Muscle layer of colon (tissue), 2 donors: ENCODE results near the gene ARL13B.
"Not testable (repeated sequence)": the region's sequence is repeated elsewhere in the genome, so short reads cannot be mapped to it uniquely, and the experiment has no call there.

ENCODE experiments used
- H3K27ac ChIP-seq: one replicate; pipeline ENCODE4 v1.7.0; 2013; ENCODE audit warnings: low read depth, mild to moderate bottlenecking, low read length, moderate library complexity
- H3K27me3 ChIP-seq, 2 donors: one replicate each; pipeline ENCODE4 v1.7.0; 2013; ENCODE audit warnings: low read length in 2 of 2, mild to moderate bottlenecking in 2 of 2; ENCODE audit not compliant: insufficient read depth in 2 of 2, control insufficient read depth in 1 of 2
- H3K36me3 ChIP-seq: one replicate; pipeline ENCODE4 v1.7.0; 2013; ENCODE audit warnings: mild to moderate bottlenecking, low read length; ENCODE audit not compliant: insufficient read depth
- H3K4me1 ChIP-seq: one replicate; pipeline ENCODE4 v1.7.0; 2013; ENCODE audit warnings: mild to moderate bottlenecking, low read length; ENCODE audit not compliant: insufficient read depth
- H3K4me3 ChIP-seq, 2 donors: one replicate each; pipeline ENCODE4 v1.7.0; 2013; ENCODE audit warnings: low read length in 2 of 2, low read depth in 1 of 2, mild to moderate bottlenecking in 1 of 2, moderate library complexity in 1 of 2
- H3K9ac ChIP-seq: one replicate; pipeline ENCODE4 v1.7.0; 2013; ENCODE audit warnings: low read length
- H3K9me3 ChIP-seq: one replicate; pipeline ENCODE4 v1.7.0; 2013; ENCODE audit warnings: mild to moderate bottlenecking, low read length
- donor health status: abdominal sarcoma.
- donor health status: Adenocarcinoma of cecum.

ARL13B gene

DNA sequence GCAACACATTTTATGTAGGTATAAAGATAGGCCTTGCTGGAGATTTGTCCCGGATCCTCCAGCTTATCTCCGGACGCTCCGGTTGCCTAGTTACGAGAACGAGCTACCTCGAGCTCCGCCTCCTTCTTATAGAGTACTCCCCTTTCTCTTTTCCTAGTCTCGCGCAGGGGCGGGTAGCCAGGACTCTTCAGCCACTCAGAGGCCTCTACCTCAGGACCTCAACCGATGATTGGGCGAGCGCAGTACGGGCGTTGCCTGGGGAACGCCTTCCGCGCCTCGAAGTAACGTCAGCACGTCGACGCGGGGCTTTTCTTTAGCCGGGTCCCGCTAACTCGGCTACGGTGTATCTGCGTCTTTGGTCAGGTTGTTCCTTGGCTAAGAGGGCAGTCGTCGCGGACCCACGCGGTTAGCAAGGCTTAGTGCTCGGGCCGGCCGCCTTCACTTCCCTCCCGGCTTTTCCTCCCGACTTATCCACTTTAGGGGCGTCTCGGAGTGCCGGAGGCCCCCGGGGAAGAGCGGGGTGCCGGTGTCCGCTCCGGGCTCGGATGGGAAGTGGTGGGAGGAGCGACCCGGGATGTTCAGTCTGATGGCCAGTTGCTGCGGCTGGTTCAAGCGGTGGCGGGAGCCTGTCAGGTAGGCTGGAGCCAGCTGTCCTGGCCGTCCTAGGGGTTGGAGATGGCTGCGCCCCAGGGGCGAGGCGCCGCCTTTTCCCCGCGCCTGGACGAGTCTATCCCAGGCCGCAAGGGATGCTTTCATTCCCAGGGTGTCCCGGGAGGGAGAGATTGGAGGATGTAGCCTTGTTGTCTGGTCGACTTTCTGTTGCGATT lies at the start of gene ARL13B:
Gene ARL13B, plus strand, starts transcription at position 306 of the 827 bp plus-strand sequence. Its CDS starts 269 bp downstream, at position 575.
- H3K36me3 ChIP-seq = no peaks in the 10 kb centered on the region
- peak within 1 kb of the TSS; percentile 94 for H3K27ac ChIP-seq
- H3K9ac ChIP-seq = peak within 1 kb of the TSS; percentile 71
- no peaks in the 10 kb centered on the region for H3K4me1 ChIP-seq
- peak within 1 kb of the TSS; percentile 64 to 81 for H3K4me3 ChIP-seq
- H3K9me3 ChIP-seq = no peaks in the 10 kb centered on the region
- H3K27me3 ChIP-seq = no peaks in the 10 kb centered on the region

DNA sequence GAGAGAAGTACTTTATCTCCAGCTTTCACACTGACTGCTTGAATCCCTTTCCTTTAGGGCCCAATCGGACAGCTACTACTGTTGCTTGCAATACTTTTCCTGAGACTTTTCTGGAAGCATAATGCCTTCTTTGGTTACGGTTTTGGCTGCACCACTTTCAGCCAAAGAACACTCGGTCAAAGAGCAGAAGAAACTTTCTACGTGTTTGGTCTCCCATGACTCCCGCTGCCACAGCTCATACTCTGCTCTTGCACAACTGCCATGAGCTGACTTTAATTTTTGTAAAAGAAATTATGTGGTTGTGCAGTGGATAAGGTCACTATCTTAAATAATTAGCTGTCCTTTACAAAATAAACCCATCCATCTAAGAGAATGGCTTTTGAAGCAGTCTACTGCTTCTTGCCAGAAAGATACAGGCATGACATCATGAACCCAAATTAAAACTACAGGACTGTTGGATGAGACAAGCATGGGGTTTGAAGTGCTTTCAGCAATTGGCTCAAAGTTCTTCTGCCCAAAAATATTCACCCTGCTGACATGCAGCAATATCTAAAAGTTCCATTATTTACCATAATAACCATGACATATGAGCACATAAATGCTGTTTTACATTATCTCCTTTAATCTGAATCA lies 48.2 kb upstream of the ARL13B start:
- Histone ChIP-seq H3K4me1 (no peaks in the 10 kb centered on the region), H3K27ac (no peak overlapping the region), H3K4me3 (no peak overlapping the region), H3K9me3 (no peaks in the 10 kb centered on the region), H3K27me3 (no peaks in the 10 kb centered on the region), H3K9ac (no peak overlapping the region), H3K36me3 (no peaks in the 10 kb centered on the region)

DNA sequence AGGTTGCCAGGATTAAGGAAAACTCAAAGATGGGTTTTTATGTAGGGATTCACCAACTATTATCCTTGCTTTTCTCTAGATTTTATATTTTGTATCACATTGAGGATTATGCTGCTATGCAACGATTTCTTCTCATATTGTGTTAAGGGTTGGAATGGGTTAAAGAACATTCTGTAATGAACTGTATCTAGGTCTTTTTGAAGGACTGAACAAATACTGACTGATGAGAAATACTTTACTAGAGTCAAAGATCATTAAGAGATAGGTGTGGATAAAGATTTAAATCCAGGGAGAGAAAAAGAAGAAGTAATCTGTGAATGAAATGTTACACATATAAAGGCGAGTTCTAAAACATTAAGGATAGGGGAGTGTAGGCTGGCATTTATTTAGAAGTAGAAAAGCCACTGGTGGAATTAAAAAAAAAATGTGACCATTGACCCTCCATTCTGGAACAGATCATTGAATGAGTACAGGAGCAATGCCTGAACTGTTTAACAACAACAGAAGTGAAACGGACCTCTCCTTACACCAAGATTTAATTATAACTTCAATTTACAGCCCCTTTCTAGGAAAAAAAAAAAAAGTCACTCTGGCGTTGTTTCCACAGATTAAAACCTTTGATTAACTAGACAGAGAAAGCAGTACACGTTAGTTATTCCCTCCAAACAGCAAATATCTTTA lies 45.4 kb upstream of the ARL13B start:
- Histone ChIP-seq H3K9me3 (no peaks in the 10 kb centered on the region), H3K4me1 (no peaks in the 10 kb centered on the region), H3K4me3 (no peak overlapping the region), H3K9ac (no peak overlapping the region), H3K36me3 (no peaks in the 10 kb centered on the region), H3K27me3 (no peaks in the 10 kb centered on the region), H3K27ac (no peak overlapping the region)

DNA sequence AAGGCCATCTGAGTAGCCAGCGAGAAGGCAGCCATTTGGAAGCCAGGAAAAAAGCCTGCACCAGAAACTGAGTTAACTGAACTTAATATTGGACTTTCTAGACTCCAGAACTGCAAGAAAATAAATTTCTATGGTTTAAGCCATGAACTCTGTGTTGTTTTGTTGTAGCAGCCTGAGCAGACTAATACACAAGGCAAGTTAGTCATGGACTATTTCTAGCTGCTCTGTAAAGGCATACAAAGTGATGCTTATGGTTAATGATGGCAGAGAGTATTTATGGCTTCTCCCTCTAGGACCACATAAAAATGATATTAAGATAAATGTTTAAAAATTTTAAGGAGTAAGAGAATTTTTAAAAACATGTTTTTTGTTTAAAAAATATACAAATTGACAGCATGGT lies 43.4 kb upstream of the ARL13B start:
- H3K27ac ChIP-seq = no peak overlapping the region
- H3K27me3 ChIP-seq = no peaks in the 10 kb centered on the region
- H3K36me3 ChIP-seq = no peaks in the 10 kb centered on the region
- no peak overlapping the region for H3K9ac ChIP-seq
- H3K9me3 ChIP-seq = no peaks in the 10 kb centered on the region
- H3K4me1 ChIP-seq = no peaks in the 10 kb centered on the region
- no peak overlapping the region for H3K4me3 ChIP-seq

DNA sequence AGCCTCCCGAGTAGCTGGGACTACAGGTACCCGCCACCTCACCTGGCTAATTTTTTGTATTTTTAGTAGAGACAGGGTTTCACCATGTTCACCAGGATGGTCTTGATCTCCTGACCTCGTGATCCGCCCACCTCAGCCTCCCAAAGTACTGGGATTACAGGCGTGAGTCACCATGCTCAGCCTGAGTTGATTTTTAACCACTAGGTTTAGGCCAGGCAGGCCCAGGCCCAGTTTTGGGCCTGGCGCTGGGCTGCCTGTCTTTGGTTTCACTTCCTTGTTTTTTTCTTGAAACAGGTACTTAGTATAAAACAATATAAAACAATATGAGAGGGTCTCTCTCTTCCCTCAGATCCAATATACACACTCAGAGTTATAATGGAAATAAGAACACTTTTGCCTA lies 42.5 kb upstream of the ARL13B start:
- H3K9ac ChIP-seq, H3K9me3 ChIP-seq, H3K27me3 ChIP-seq, H3K27ac ChIP-seq, H3K4me1 ChIP-seq, H3K36me3 ChIP-seq, H3K4me3 ChIP-seq: not testable (repeated sequence)

DNA sequence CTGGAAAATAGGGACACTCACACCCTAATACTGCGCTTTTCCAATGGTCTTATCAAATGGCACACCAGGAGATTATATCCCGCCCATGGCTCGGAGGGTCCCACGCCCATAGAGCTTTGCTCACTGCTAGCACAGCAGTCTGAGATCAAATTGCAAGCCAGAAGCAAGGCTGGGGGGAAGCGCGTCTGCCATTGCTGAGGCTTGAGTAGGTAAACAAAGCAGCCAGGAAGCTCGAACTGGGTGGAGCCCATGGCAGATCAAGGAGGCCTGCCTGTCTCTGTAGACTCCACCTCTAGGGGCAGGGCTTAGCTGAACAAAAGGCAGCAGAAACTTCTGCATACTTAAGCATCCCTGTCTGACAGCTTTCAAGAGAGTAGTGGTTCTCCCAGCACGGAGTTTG lies 30.0 kb upstream of the ARL13B start:
- not testable (repeated sequence) for H3K4me1 ChIP-seq, H3K27me3 ChIP-seq, H3K36me3 ChIP-seq, H3K4me3 ChIP-seq, H3K9me3 ChIP-seq, H3K9ac ChIP-seq, H3K27ac ChIP-seq

DNA sequence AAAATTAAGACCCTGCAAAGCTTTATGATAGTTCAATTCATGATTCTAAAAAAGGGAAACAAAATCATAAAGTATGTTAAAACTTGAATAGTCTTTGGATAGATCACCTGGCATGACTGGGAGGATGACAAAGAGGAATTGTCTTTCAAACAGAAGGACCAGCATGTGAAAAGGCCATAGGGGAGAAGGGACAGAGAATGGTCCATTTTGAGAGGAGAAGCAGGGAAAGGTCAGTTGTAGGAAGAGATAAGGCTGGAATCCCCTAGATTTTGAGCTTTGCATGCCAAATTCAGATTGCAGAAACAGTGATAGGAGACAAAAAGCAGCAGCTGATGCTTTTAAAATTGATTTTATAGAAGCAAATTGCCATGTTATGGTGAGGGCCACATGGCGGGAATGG lies 18.9 kb upstream of the ARL13B start:
- Histone ChIP-seq H3K27ac (no peak overlapping the region), H3K36me3 (no peaks in the 10 kb centered on the region), H3K9me3 (no peaks in the 10 kb centered on the region), H3K27me3 (no peaks in the 10 kb centered on the region), H3K4me1 (no peaks in the 10 kb centered on the region), H3K4me3 (no peak overlapping the region), H3K9ac (no peak overlapping the region)

DNA sequence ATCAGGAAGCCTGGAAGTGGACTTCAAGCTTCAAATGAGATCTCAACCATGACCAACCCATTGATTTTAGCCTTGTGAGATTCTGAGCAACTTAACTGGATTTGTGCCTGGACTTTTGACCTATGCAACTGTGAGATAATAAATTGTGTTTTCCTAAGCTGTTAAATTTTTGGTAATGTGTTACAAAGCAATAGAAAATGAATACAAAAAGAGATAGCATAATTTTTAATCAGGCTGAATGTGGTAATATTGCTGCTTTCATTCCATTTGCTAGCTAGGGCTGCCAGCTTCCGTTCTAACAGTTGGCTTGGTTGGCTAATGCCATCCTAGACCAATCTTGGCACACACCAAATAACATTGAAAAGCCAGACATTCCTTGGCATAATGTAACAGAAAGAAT lies 18.5 kb upstream of the ARL13B start:
- Histone ChIP-seq H3K4me1 (no peaks in the 10 kb centered on the region), H3K9ac (no peak overlapping the region), H3K27me3 (no peaks in the 10 kb centered on the region), H3K27ac (no peak overlapping the region), H3K4me3 (no peak overlapping the region), H3K36me3 (no peaks in the 10 kb centered on the region), H3K9me3 (no peaks in the 10 kb centered on the region)

DNA sequence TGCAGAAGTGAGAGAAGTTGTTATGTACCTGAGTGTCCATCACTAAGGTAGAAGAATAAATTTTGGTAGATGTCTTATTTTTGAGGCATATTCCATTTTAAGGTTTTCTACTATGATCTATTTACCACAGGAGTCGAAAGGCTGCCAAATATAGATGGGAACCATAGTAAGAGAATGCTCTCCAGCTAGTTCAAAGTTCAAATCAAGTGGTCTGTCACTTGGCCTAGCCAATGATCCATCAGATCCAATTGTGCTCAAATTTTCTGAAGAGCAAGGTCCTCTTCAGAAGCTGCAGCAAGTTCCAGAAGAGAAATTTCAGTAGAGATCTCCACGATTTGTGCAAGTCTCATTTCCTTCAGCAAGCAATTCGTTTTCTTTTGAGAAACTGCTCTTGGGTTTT lies 17.2 kb upstream of the ARL13B start:
- Histone ChIP-seq H3K27ac (no peak overlapping the region), H3K27me3 (no peaks in the 10 kb centered on the region), H3K36me3 (no peaks in the 10 kb centered on the region), H3K9me3 (no peaks in the 10 kb centered on the region), H3K4me1 (no peaks in the 10 kb centered on the region), H3K9ac (no peak overlapping the region), H3K4me3 (no peak overlapping the region)

DNA sequence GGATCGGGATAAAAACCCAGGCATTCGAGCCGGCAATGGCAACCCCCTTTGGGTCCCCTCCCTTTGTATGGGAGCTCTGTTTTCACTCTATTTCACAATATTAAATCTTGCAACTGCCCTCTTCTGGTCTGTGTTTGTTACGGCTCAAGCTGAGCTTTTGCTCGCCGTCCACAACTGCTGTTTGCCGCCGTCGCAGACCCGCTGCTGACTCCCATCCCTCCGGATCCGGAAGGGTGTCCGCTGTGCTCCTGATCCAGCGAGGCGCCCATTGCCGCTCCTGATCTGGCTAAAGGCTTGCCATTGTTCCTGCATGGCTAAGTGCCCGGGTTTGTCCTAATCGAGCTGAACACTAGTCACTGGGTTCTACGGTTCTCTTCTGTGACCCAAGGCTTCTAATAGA lies 14.8 kb upstream of the ARL13B start:
- H3K27me3 ChIP-seq, H3K4me1 ChIP-seq, H3K27ac ChIP-seq, H3K4me3 ChIP-seq, H3K9ac ChIP-seq, H3K9me3 ChIP-seq, H3K36me3 ChIP-seq: not testable (repeated sequence)

DNA sequence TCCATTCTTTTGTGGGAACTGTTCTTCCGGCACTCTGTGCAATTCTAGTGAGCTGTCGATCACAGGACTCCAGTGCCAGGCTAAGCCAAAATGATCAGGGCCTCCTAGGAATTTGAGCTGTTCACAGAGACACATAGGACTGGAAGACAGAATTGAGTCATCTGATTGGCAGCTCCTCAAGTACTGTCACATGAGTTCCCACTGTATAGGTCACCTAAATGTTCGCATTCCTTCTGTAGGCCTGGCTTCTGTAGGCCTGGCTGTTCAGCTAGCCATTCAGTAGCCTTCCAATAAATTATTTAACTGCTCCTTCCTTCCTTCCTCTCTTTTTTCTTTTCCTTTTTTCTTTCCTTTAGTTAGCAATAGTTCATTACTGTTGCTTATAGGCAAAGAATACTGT lies 10.5 kb upstream of the ARL13B start:
- no peak overlapping the region for H3K9ac ChIP-seq
- peaks cover 12% of the 10 kb centered on the region for H3K4me1 ChIP-seq
- H3K36me3 ChIP-seq = no peaks in the 10 kb centered on the region
- no peaks in the 10 kb centered on the region for H3K9me3 ChIP-seq
- no peak overlapping the region for H3K4me3 ChIP-seq
- no peaks in the 10 kb centered on the region for H3K27me3 ChIP-seq
- H3K27ac ChIP-seq = no peak overlapping the region
